Measurements from ENCODE around the gene KRT85.

- TF ChIP-seq CTCF (IDR thresholded peaks at IDR 0.05) (no peak), EZH2 (IDR thresholded peaks at IDR 0.05; ENCODE audit: borderline replicate concordance, insufficient read depth, low read depth, low read length, poor library complexity, severe bottlenecking) (no peak)
Measured at GRCh38 chr12:52319097-52319496, 48.2 kb downstream of the KRT85 start.

Measured in B cell (primary cell).